Neural cell (in vitro differentiated cells): ENCODE results near the gene EIF1B. TPM values are rescaled to one million over a fixed set of nuclear protein-coding genes. Genes with fewer than 3 reads are reported as not detected.

ENCODE experiments used
- H2AFZ ChIP-seq: fragments of 200-600, 300-800 bp; sonication (generic), shearing (Covaris generic); 2 replicates; pipeline ENCODE4 v1.6.0; 2014; ENCODE audit warnings: low read depth, mild to moderate bottlenecking, antibody characterized with exemption, low read length, moderate library complexity
- H3F3A ChIP-seq: fragments of 200-600 bp; shearing (Covaris generic); 2 replicates; pipeline ENCODE4 v1.6.1; 2016; ENCODE audit warnings: mild to moderate bottlenecking, moderate library complexity, mixed read lengths, antibody characterized with exemption, low read length; ENCODE audit not compliant: insufficient read depth, poor library complexity, severe bottlenecking
- H3K27ac ChIP-seq: fragments of 200-600, 300-800 bp; sonication (generic), shearing (Covaris generic); 2 replicates; pipeline ENCODE4 v1.5.1; 2014; ENCODE audit warnings: mild to moderate bottlenecking, low read length, moderate library complexity
- H3K27me3 ChIP-seq: fragments of 300-800, 200-600 bp; sonication (generic), shearing (Covaris generic); 2 replicates; pipeline ENCODE4 v1.6.0; 2014; ENCODE audit warnings: mild to moderate bottlenecking, low read depth, low read length, moderate library complexity; ENCODE audit not compliant: insufficient read depth
- H3K36me3 ChIP-seq: fragments of 300-800, 200-600 bp; sonication (generic), shearing (Covaris generic); 2 replicates; pipeline ENCODE4 v1.5.1; 2014; ENCODE audit warnings: mild to moderate bottlenecking, antibody characterized with exemption, low read length, moderate library complexity; ENCODE audit not compliant: insufficient read depth
- H3K4me2 ChIP-seq: fragments of 300-800, 200-600 bp; sonication (generic), shearing (Covaris generic); 2 replicates; pipeline ENCODE4 v1.6.0; 2014; ENCODE audit warnings: mild to moderate bottlenecking, low read length
- H3K4me3 ChIP-seq: fragments of 300-800, 200-600 bp; sonication (generic), shearing (Covaris generic); 2 replicates; pipeline ENCODE4 v1.5.1; 2014; ENCODE audit warnings: mild to moderate bottlenecking, low read length, moderate library complexity
- H3K79me2 ChIP-seq: fragments of 200-600 bp; shearing (Covaris generic); replicated peaks from 2 replicates; pipeline ENCODE4 v1.6.0; 2014; ENCODE audit warnings: mild to moderate bottlenecking, low read length, moderate library complexity; ENCODE audit not compliant: insufficient read depth
- H3K9ac ChIP-seq: fragments of 300-800, 200-600 bp; sonication (generic), shearing (Covaris generic); 2 replicates; pipeline ENCODE4 v1.6.1; 2016; ENCODE audit warnings: mild to moderate bottlenecking, low read length, mixed read lengths
- H3K9me2 ChIP-seq: fragments of 200-600 bp; shearing (Covaris generic); 2 replicates; pipeline ENCODE4 v1.6.1; 2016; ENCODE audit warnings: mild to moderate bottlenecking, low read length, mixed read lengths; ENCODE audit not compliant: insufficient read depth
- H3K9me3 ChIP-seq: fragments of 200-600, 300-800 bp; sonication (generic), shearing (Covaris generic); 2 replicates; pipeline ENCODE4 v1.6.1; 2016; ENCODE audit warnings: mild to moderate bottlenecking, mixed run types, low read length, moderate library complexity, mixed read lengths
- H4K20me1 ChIP-seq: fragments of 200-600 bp; shearing (Covaris generic); 2 replicates; pipeline ENCODE4 v1.6.1; 2016; ENCODE audit warnings: mild to moderate bottlenecking, mixed run types; ENCODE audit not compliant: insufficient read depth
- EP300 ChIP-seq: fragments of 450-650 bp; conservative IDR thresholded peaks from 2 replicates; pipeline ENCODE4 v1.6.1; 2014; ENCODE audit warnings: antibody characterized with exemption, mild to moderate bottlenecking, moderate library complexity; ENCODE audit not compliant: poor library complexity, severe bottlenecking
- EZH2 ChIP-seq: fragments of 200-600, 300-800 bp; shearing (Covaris generic), sonication (generic); IDR thresholded peaks from 2 replicates; pipeline ENCODE4 v1.6.1; 2014; ENCODE audit warnings: antibody characterized with exemption, low read length, borderline replicate concordance, mild to moderate bottlenecking; ENCODE audit not compliant: insufficient read depth, poor library complexity, severe bottlenecking
- MXI1 ChIP-seq: fragments of 450-650 bp; conservative IDR thresholded peaks from 2 replicates; pipeline ENCODE4 v1.6.1; 2014; ENCODE audit warnings: antibody characterized with exemption, mild to moderate bottlenecking; ENCODE audit not compliant: poor library complexity, severe bottlenecking
- POLR2AphosphoS5 ChIP-seq: IDR thresholded peaks from 2 replicates; pipeline ENCODE4 v1.6.1; 2012
- RAD21 ChIP-seq: fragments of 450-650 bp; conservative IDR thresholded peaks from 2 replicates; pipeline ENCODE4 v1.6.1; 2014; ENCODE audit warnings: antibody characterized with exemption, mild to moderate bottlenecking, moderate library complexity
- SMC3 ChIP-seq: fragments of 450-650 bp; conservative IDR thresholded peaks from 2 replicates; pipeline ENCODE4 v1.6.1; 2014; ENCODE audit warnings: antibody characterized with exemption, mild to moderate bottlenecking, moderate library complexity; ENCODE audit not compliant: poor library complexity
- TAF1 ChIP-seq: IDR thresholded peaks from 2 replicates; pipeline ENCODE4 v1.6.1; 2012; ENCODE audit warnings: low read depth
- polyA plus RNA-seq: library from polyadenylated mRNA; depleted of rRNA; stranded (reverse); fragments of >200 nt; gene quantifications from 2 replicates; pipeline ENCODE4 v1.2.3, GENCODE V29; 2014
- TF ChIP-seq, protein P1 (sequence below): fragments of 450-650 bp; IDR thresholded peaks from 2 replicates; pipeline ENCODE4 v1.5.1; 2014; ENCODE audit warnings: antibody characterized with exemption, mild to moderate bottlenecking, moderate library complexity; ENCODE audit not compliant: poor library complexity, severe bottlenecking
- TF ChIP-seq, protein P2 (sequence below): IDR thresholded peaks from 2 replicates; pipeline ENCODE4 v1.6.1; 2012; ENCODE audit warnings: borderline replicate concordance

The EIF1B gene
- polyA plus RNA-seq, 1 donor from 2014 or later: 88.0 TPM

GRCh38 chr3:40317061-40317855 lies 7.8 kb downstream of the EIF1B start:
- no peak overlapping the region for H3K4me3 ChIP-seq
- no peaks in the 10 kb centered on the region for H3K9me2 ChIP-seq
- H3K27ac ChIP-seq: no peak overlapping the region
- no peaks in the 10 kb centered on the region for H4K20me1 ChIP-seq
- H3K36me3 ChIP-seq: peaks cover 2% of the 10 kb centered on the region
- H3K27me3 ChIP-seq: no peaks in the 10 kb centered on the region
- H3K4me2 ChIP-seq: no peak overlapping the region
- no peak overlapping the region for H3K9ac ChIP-seq
- no peaks in the 10 kb centered on the region for H3K9me3 ChIP-seq
- H3F3A ChIP-seq: no peaks in the 10 kb centered on the region
- peaks cover 2% of the 10 kb centered on the region for H3K79me2 ChIP-seq
- peak; percentile 95 for TF ChIP-seq SMC3
- TF ChIP-seq, protein P1, sequence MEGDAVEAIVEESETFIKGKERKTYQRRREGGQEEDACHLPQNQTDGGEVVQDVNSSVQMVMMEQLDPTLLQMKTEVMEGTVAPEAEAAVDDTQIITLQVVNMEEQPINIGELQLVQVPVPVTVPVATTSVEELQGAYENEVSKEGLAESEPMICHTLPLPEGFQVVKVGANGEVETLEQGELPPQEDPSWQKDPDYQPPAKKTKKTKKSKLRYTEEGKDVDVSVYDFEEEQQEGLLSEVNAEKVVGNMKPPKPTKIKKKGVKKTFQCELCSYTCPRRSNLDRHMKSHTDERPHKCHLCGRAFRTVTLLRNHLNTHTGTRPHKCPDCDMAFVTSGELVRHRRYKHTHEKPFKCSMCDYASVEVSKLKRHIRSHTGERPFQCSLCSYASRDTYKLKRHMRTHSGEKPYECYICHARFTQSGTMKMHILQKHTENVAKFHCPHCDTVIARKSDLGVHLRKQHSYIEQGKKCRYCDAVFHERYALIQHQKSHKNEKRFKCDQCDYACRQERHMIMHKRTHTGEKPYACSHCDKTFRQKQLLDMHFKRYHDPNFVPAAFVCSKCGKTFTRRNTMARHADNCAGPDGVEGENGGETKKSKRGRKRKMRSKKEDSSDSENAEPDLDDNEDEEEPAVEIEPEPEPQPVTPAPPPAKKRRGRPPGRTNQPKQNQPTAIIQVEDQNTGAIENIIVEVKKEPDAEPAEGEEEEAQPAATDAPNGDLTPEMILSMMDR: peak; percentile 93
- no peak for TF ChIP-seq MXI1
- peak; percentile 94 for TF ChIP-seq RAD21
- no peak overlapping the region for H2AFZ ChIP-seq

- Histone ChIP-seq H4K20me1 (no peaks in the 10 kb centered on the region), H3K27me3 (no peaks in the 10 kb centered on the region), H3K4me2 (no peak overlapping the region), H3K79me2 (no peaks in the 10 kb centered on the region), H3K4me3 (no peak overlapping the region), H3K9me2 (no peaks in the 10 kb centered on the region), H3K9ac (no peak overlapping the region), H3K36me3 (no peaks in the 10 kb centered on the region), H2AFZ (no peak overlapping the region), H3K9me3 (no peaks in the 10 kb centered on the region), H3F3A (no peaks in the 10 kb centered on the region), H3K27ac (no peak overlapping the region)
- TF ChIP-seq EP300: no peak
- no peak for TF ChIP-seq SMC3
- TF ChIP-seq TAF1: no peak
- TF ChIP-seq, protein P1: no peak
- no peak for TF ChIP-seq POLR2AphosphoS5
- no peak for TF ChIP-seq EZH2
Observed at GRCh38 chr3:40321818-40322217, 12.3 kb downstream of the EIF1B start.

DNA sequence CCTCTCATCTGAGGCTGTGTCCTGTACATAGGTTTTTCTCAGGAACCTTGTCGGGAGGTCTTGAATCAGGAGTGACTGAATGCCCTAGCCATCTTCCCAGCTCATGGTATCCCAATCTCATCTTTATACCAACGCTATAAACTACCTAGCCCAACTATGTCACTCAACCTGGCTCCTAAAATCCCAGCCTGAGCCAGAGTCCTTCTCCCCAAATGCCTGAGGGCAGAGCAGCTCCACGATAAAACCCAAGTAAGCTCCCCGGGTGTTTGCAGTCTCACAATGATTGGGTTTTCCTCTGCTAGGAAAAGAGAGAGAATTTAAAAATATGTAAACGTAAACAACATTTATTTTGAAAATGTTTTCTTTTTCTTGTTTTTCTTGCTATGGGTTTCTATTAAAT lies 14.4 kb downstream of the EIF1B start:
- no peaks in the 10 kb centered on the region for H3K9me2 ChIP-seq
- H3F3A ChIP-seq: no peaks in the 10 kb centered on the region
- H3K4me2 ChIP-seq: no peak overlapping the region
- H3K79me2 ChIP-seq: no peaks in the 10 kb centered on the region
- H3K9ac ChIP-seq: no peak overlapping the region
- H3K27ac ChIP-seq: no peak overlapping the region
- no peaks in the 10 kb centered on the region for H4K20me1 ChIP-seq
- H3K36me3 ChIP-seq: no peaks in the 10 kb centered on the region
- no peak overlapping the region for H2AFZ ChIP-seq
- H3K27me3 ChIP-seq: no peaks in the 10 kb centered on the region
- H3K9me3 ChIP-seq: no peaks in the 10 kb centered on the region
- H3K4me3 ChIP-seq: no peak overlapping the region
- TF ChIP-seq MXI1: no peak
- TF ChIP-seq SMC3: no peak
- no peak for TF ChIP-seq EP300
- TF ChIP-seq EZH2: no peak
- TF ChIP-seq, protein P2, sequence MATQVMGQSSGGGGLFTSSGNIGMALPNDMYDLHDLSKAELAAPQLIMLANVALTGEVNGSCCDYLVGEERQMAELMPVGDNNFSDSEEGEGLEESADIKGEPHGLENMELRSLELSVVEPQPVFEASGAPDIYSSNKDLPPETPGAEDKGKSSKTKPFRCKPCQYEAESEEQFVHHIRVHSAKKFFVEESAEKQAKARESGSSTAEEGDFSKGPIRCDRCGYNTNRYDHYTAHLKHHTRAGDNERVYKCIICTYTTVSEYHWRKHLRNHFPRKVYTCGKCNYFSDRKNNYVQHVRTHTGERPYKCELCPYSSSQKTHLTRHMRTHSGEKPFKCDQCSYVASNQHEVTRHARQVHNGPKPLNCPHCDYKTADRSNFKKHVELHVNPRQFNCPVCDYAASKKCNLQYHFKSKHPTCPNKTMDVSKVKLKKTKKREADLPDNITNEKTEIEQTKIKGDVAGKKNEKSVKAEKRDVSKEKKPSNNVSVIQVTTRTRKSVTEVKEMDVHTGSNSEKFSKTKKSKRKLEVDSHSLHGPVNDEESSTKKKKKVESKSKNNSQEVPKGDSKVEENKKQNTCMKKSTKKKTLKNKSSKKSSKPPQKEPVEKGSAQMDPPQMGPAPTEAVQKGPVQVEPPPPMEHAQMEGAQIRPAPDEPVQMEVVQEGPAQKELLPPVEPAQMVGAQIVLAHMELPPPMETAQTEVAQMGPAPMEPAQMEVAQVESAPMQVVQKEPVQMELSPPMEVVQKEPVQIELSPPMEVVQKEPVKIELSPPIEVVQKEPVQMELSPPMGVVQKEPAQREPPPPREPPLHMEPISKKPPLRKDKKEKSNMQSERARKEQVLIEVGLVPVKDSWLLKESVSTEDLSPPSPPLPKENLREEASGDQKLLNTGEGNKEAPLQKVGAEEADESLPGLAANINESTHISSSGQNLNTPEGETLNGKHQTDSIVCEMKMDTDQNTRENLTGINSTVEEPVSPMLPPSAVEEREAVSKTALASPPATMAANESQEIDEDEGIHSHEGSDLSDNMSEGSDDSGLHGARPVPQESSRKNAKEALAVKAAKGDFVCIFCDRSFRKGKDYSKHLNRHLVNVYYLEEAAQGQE: no peak
- no peak for TF ChIP-seq POLR2AphosphoS5
- TF ChIP-seq, protein P1: no peak
